SIG-M5 treated with dmso at 0.1 percent for 504 hours (cell line): ENCODE data around the gene ANKRD45.
"Not testable (repeated sequence)": the region's sequence is repeated elsewhere in the genome, so short reads cannot be mapped to it uniquely, and the experiment has no call there.

Experiments
- DNase-seq: peaks from one replicate; lab custom pipeline; 2025; ENCODE audit not compliant: unreplicated experiment; lab: John Stamatoyannopoulos, UW

Gene ANKRD45

GRCh38 chr1:173573596-173573995 lies 96.1 kb downstream of the ANKRD45 start:
- no peak for DNase-seq

GRCh38 chr1:173572201-173572873 lies 97.3 kb downstream of the ANKRD45 start:
- no peak for DNase-seq

GRCh38 chr1:173570370-173571007 lies 99.2 kb downstream of the ANKRD45 start:
- DNase-seq, result no peak

GRCh38 chr1:173568483-173568882 lies 101.2 kb downstream of the ANKRD45 start:
- no peak for DNase-seq

GRCh38 chr1:173563846-173564245 lies 105.8 kb downstream of the ANKRD45 start:
- DNase-seq, result not testable (repeated sequence)

GRCh38 chr1:173562813-173563212 lies 106.8 kb downstream of the ANKRD45 start:
- no peak for DNase-seq

- no peak for DNase-seq
Measured at GRCh38 chr1:173561263-173561662, 108.4 kb downstream of the ANKRD45 start.

GRCh38 chr1:173560285-173560880 lies 109.3 kb downstream of the ANKRD45 start:
- no peak for DNase-seq
